RKO (cell line): ENCODE data around the gene SPDYE2B.
"Not testable (repeated sequence)": the region's sequence is repeated elsewhere in the genome, so short reads cannot be mapped to it uniquely, and the experiment has no call there.

ENCODE experiments used
- DNase-seq: peaks from one replicate; pipeline ENCODE4 v3.0.0-alpha.2; 2016; ENCODE audit warnings: low spot score

SPDYE2B gene

DNA sequence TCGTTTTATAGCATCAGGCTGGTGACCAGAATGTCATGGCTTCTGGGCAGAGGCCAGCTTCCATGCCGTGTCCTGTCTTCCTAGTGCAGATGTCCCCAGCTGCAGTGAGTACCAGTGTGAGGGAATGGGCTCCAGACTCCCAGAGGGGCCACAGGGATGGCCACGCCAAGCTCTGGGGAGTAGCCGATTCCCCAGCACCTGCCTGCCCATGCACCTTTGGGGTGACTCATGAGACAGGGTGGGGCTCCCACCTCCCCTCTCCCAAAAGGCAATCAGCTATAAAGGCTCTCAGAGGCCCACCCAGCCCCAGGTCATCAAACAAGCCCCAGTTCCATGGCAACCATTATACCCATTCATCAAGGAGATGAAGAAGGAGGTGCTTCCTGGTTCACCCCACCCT lies at the start of gene SPDYE2B:
SPDYE2B (plus strand) TSS at position 396 of the 400 bp plus-strand sequence. CDS start 2,030 bp downstream, outside the sequence.
- DNase-seq, result not testable (repeated sequence)

GRCh38 chr7:102602317-102602716 lies 47.8 kb upstream of the SPDYE2B start:
- not testable (repeated sequence) for DNase-seq

DNA sequence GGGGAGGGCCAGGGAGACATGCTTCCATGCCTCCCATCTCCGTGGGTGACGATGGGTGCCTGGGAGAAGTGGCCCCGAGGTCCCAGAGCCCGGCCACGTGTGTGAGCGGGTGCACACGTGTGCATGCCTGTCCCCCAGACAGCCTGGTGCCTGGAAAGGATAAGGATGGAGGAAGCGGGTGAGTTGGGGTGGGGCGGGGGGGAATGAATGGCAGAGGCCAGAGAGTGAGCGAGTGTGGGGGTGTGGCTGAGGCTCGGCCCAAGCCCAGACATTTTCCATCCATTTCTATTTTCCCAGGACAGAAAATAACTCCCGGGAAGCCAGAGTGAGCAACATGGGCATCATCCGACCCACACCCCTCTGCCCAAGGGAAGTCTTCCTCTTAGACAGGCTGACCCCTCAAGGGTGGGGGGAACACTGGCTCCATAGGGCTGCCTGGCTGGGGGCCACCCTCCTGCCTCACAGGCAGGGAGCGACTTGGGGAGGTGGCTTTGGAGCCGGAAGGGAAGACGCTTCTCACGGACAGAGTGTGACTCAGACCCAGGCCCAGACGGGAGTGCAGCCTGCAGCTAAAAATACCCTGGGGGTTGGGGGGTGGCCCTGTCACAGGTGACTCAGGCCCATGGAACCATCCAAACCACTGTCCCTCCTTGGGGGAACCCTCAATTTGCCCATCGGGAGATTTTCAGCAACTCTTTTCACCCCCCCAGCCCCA lies 45.5 kb upstream of the SPDYE2B start:
- not testable (repeated sequence) for DNase-seq

GRCh38 chr7:102606848-102607247 lies 43.3 kb upstream of the SPDYE2B start:
- not testable (repeated sequence) for DNase-seq

- not testable (repeated sequence) for DNase-seq
Measured at GRCh38 chr7:102609734-102610133, 40.4 kb upstream of the SPDYE2B start.

- DNase-seq, result not testable (repeated sequence)
Measured at GRCh38 chr7:102610441-102610840, 39.7 kb upstream of the SPDYE2B start.

GRCh38 chr7:102611013-102611674 lies 39.0 kb upstream of the SPDYE2B start:
- DNase-seq, result not testable (repeated sequence)

GRCh38 chr7:102611675-102612325 lies 38.3 kb upstream of the SPDYE2B start:
- DNase-seq, result not testable (repeated sequence)

GRCh38 chr7:102613575-102614345 lies 36.4 kb upstream of the SPDYE2B start:
- DNase-seq, result not testable (repeated sequence)

DNA sequence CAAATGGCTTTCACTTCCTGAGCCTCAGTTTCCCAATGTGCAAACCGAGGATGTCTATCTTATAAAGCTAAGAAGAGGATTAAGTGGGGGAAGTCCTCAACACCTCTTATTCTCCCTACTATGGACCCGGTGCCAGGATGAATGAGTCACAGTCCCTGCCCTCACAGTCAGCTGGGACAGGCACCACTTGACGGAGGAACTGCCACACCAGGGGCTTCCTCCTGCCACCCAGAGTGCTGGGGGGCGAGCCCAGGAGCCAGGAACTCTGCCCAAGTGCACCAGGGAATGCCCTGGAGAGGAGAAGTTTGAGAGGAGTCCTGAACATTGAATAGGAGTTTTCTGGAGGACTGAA lies 35.8 kb upstream of the SPDYE2B start:
- DNase-seq, result not testable (repeated sequence)

DNA sequence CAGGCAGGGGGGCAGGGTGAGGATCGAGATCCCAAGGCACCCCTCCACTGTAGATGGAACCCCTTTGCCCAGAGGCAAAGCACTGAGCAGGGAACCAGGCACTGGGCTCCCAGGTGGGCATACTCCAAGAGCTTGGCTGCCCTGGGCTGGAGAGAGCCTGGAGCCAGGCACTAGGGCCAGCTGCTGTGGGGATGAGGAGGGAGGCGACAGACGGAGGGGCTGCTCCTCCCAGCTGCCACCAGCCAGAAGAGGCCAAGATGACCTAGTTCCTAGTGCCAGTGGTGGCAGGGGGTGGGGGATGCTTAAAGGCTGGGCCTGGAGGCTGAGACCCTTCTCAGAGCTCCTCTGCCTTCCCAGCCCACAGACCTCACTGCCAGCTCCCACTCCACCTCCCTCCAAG lies 35.2 kb upstream of the SPDYE2B start:
- not testable (repeated sequence) for DNase-seq

DNA sequence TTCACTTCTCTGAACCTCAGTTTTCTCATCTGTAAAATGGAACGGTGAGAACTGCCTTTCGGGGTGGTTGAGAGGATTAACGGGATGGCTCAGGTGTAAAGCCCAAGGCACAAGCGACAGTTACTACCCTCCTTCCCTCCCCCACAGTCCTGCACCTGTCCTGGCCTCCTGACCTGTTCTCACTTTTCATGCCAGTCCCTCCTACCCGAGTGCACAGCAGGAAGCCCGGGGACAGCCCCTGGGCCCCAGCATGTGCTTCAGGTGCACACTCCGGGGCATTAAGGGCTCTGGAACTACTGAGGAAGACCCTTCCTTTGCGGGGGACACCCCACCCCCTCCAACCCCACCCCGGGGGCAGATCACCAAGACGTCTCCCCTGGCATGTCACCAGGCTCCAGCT lies 34.2 kb upstream of the SPDYE2B start:
- DNase-seq, result not testable (repeated sequence)

DNA sequence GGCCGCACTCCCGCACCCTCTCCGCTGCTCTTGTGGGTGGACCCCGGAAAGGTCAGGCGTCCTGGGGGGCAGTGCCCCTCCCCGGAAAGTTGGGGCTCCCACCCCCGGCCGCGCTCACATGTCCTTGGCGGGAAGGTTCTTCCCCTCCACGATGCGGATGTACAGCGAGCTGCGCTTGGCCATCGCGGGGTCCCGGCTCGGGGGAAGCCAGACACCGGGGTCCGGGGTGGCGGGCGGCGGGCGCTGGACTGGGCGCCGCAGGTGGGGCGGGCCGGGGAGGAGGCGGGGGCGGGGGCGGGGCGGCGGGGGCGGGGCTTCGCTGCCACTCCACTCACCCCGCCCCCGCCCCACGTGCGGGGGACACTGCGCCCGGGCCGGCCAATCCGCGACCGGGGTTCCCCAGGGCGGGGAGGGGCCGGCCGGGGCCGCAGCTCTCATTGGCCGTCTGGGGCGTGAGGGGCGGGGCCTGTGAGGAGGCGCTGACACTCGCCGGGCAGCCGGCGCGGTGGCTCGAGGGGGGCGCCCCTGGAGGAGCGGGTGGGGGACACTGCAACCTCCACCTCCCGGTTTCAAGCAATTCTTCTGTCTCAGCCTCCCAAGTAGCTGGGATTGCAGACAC lies 33.5 kb upstream of the SPDYE2B start, which contains the start of gene RASA4:
RASA4 (minus strand) TSS at position 250 of the 619 bp plus-strand sequence; CDS start at position 183, 67 bp downstream.
- peak; percentile 0 for DNase-seq

DNA sequence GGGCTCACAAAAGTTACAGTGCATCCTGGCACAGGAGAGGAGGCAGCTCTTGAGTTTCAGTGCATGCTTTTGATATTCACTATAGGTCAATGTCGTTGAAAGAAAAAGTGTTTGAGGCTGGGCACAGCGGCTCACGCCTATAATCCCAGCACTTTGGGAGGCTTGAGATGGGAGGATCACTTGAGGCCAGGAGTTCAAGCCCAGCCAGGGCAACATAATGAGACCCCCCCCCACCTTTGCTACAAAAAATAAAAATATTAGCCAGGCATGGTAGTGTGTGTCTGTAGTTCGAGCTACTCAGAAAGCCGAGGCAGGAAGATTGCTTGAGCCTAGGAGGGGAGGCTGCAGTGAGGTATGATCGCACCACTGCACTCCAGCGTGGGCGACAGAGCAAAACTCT lies 32.0 kb upstream of the SPDYE2B start:
- not testable (repeated sequence) for DNase-seq

- DNase-seq, result not testable (repeated sequence)
Measured at GRCh38 chr7:102627271-102627904, 22.7 kb upstream of the SPDYE2B start.

DNA sequence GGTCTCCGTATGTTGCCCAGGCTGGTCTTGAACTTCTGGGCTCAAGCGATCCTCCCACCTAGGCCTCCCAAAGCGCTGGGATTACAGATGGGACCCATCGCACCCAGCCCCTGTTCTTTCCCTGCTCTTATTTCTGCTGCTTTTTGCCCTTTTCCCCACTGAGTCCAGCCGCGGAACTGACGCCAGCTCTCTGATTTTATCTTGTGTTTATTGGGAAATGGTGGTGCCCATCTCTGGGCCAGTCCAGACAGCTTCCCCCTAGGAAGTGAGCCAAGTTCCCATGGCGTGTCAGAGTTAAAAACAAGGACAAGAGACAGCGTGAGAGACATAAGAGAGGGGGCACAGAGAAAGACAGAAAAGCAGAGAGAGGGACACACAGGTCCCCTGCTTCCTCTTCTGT lies 19.5 kb upstream of the SPDYE2B start:
- DNase-seq, result not testable (repeated sequence)

GRCh38 chr7:102634299-102634698 lies 15.8 kb upstream of the SPDYE2B start:
- not testable (repeated sequence) for DNase-seq

- not testable (repeated sequence) for DNase-seq
Measured at GRCh38 chr7:102635354-102635753, 14.8 kb upstream of the SPDYE2B start.

DNA sequence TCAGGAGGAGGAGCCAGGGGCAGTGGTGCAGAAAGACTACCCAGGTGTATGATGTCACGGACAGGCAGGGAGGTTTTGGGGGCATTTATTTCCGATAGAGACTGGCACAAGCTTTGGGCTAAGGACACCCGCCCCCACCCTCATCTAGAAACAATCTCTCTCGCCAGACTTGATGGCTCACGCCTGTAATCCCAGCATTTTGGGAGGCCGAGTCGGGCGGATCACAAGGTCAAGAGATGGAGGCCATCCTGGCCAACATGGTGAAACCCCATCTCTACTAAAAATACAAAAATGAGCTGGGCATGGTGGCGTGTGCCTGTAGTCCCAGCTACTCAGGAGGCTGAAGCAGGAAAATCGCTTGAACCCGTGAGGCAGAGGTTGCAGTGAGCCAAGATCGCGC lies 13.2 kb upstream of the SPDYE2B start:
- not testable (repeated sequence) for DNase-seq

GRCh38 chr7:102638848-102639247 lies 11.3 kb upstream of the SPDYE2B start:
- DNase-seq, result peak; percentile 0

GRCh38 chr7:102642691-102643090 lies 7.4 kb upstream of the SPDYE2B start, which contains the start of gene UPK3BL1:
UPK3BL1 (minus strand) TSS chr7:102642791; CDS start chr7:102642741, 50 bp downstream.
- not testable (repeated sequence) for DNase-seq
